ENCODE data around the gene MVB12A. TPM values are rescaled to one million over a fixed set of nuclear protein-coding genes. Genes with fewer than 3 reads are reported as not detected.

The MVB12A gene
- total RNA-seq, 2 donors from 2014 or later, result 71.2 to 75.7 TPM

- WGBS, result 36% methylated on average over 27 of the region's 27 CpGs
- intact Hi-C loops (cut with DNase I), result no loop called here
- H3K4me3 ChIP-seq, result no peak overlapping the region
- H3K9me3 ChIP-seq, result no peaks in the 10 kb centered on the region
- H3K4me1 ChIP-seq (replicated peaks), result peaks cover 5% of the 10 kb centered on the region
- no peak overlapping the region for H3K27ac ChIP-seq
- no peak for DNase-seq (ENCODE audit: low spot score)
- H3K36me3 ChIP-seq, result no peaks in the 10 kb centered on the region
- TF ChIP-seq POLR2A (IDR thresholded peaks at IDR 0.05) (no peak), CTCF (IDR thresholded peaks at IDR 0.05) (peak in 2 of 4 experiments; percentile 8 to 36)
- H3K27me3 ChIP-seq (replicated peaks; ENCODE audit: insufficient read depth), result no peaks in the 10 kb centered on the region
Observed at GRCh38 chr19:17424743-17425365, 5.0 kb downstream of the MVB12A start.

- H3K36me3 ChIP-seq, result no peaks in the 10 kb centered on the region
- no peaks in the 10 kb centered on the region for H3K27me3 ChIP-seq (replicated peaks; ENCODE audit: insufficient read depth)
- peak overlapping the region in 1 of 2 donors; percentile 42 for H3K27ac ChIP-seq
- TF ChIP-seq CTCF (IDR thresholded peaks at IDR 0.05) (no peak), POLR2A (IDR thresholded peaks at IDR 0.05) (no peak), POLR2AphosphoS5 (IDR thresholded peaks at IDR 0.05) (no peak)
- no peaks in the 10 kb centered on the region for H3K9me3 ChIP-seq
- no peak overlapping the region for H3K4me3 ChIP-seq
- DNase-seq (ENCODE audit: low spot score), result no peak
- 4% methylated on average over 17 of the region's 17 CpGs for WGBS
- intact Hi-C loops (cut with DNase I), result no loop called here
- H3K4me1 ChIP-seq (replicated peaks), result no peaks in the 10 kb centered on the region
Observed at GRCh38 chr19:17429641-17430113, 9.8 kb downstream of the MVB12A start.

- Histone ChIP-seq H3K9me3 (no peaks in the 10 kb centered on the region), H3K4me1 (replicated peaks) (no peaks in the 10 kb centered on the region), H3K4me3 (no peak overlapping the region), H3K36me3 (no peaks in the 10 kb centered on the region), H3K27me3 (replicated peaks; ENCODE audit: insufficient read depth) (no peaks in the 10 kb centered on the region), H3K27ac (no peak overlapping the region)
- no peak for TF ChIP-seq CTCF (IDR thresholded peaks at IDR 0.05)
- no peak for TF ChIP-seq POLR2A (IDR thresholded peaks at IDR 0.05)
- TF ChIP-seq POLR2AphosphoS5 (IDR thresholded peaks at IDR 0.05), result no peak
- WGBS, result 96% methylated on average over 7 of the region's 7 CpGs
- intact Hi-C loops (cut with DNase I), result no loop called here
- no peak for DNase-seq (ENCODE audit: low spot score)
Observed at GRCh38 chr19:17431417-17431816, 11.6 kb downstream of the MVB12A start.

- no peak for DNase-seq (ENCODE audit: low spot score)
- WGBS, result 87% methylated on average over 7 of the region's 7 CpGs
- Histone ChIP-seq H3K4me1 (replicated peaks) (no peaks in the 10 kb centered on the region), H3K9me3 (no peaks in the 10 kb centered on the region), H3K36me3 (no peaks in the 10 kb centered on the region), H3K27ac (no peak overlapping the region), H3K4me3 (no peak overlapping the region), H3K27me3 (replicated peaks; ENCODE audit: insufficient read depth) (no peaks in the 10 kb centered on the region)
- TF ChIP-seq POLR2A (IDR thresholded peaks at IDR 0.05) (no peak), POLR2AphosphoS5 (IDR thresholded peaks at IDR 0.05) (no peak), CTCF (IDR thresholded peaks at IDR 0.05) (no peak)
- intact Hi-C loops (cut with DNase I), result no loop called here
Observed at GRCh38 chr19:17435218-17435617, 15.4 kb downstream of the MVB12A start.
